Thymus (tissue), 11 donors: ENCODE results near the gene HSPB8. TPM values are rescaled to one million over a fixed set of nuclear protein-coding genes. Genes with fewer than 3 reads are reported as not detected.
"Not testable (repeated sequence)": the region's sequence is repeated elsewhere in the genome, so short reads cannot be mapped to it uniquely, and the experiment has no call there.

Experiments used
- DNase-seq, 9 donors: peaks; one replicate each; pipeline ENCODE4 v3.0.0-alpha.2; 2013; ENCODE audit warnings: low spot score in 9 of 9, low read depth in 6 of 9, missing footprints in 1 of 9
- H3K27ac ChIP-seq, 2 donors: one replicate each; pipeline ENCODE4 v1.5.1; 2013; ENCODE audit warnings: control low read depth in 1 of 2, low read depth in 1 of 2, low read length in 1 of 2, mild to moderate bottlenecking in 1 of 2, moderate library complexity in 1 of 2
- H3K27me3 ChIP-seq, 2 donors: one replicate each; pipeline ENCODE4 v1.5.1; 2013; ENCODE audit warnings: low read length in 1 of 2; ENCODE audit not compliant: control insufficient read depth in 2 of 2, insufficient read depth in 1 of 2
- H3K36me3 ChIP-seq, 2 donors: one replicate each; pipeline ENCODE4 v1.5.1; 2013; ENCODE audit warnings: low read length in 1 of 2, mild to moderate bottlenecking in 1 of 2, moderate library complexity in 1 of 2; ENCODE audit not compliant: control insufficient read depth in 2 of 2, insufficient read depth in 2 of 2
- H3K4me1 ChIP-seq, 2 donors: one replicate each; pipeline ENCODE4 v1.5.1; 2013; ENCODE audit warnings: low read length in 2 of 2; ENCODE audit not compliant: control insufficient read depth in 2 of 2, insufficient read depth in 2 of 2
- H3K4me3 ChIP-seq, 2 donors: one replicate each; pipeline ENCODE4 v1.5.1; 2013; ENCODE audit warnings: low read length in 2 of 2, control low read depth in 1 of 2, mild to moderate bottlenecking in 1 of 2
- H3K9me3 ChIP-seq, 2 donors: one replicate each; pipeline ENCODE4 v1.5.1; 2013; ENCODE audit warnings: low read length in 1 of 2, mild to moderate bottlenecking in 1 of 2; ENCODE audit not compliant: control insufficient read depth in 2 of 2, insufficient read depth in 1 of 2
- WGBS: extraction: QIAGEN DNeasy Blood & Tissue Kit; methylation state at CpG from one replicate; pipeline ENCODE4 v1.1.7; 2013; 5-methylcytosine and 5-hydroxymethylcytosine counted together
- polyA plus RNA-seq: library from polyadenylated mRNA; stranded (reverse); fragments of 200-250 nt; gene quantifications from one replicate; pipeline ENCODE4 v1.2.3, GENCODE V29; 2013
- total RNA-seq: library from RNA; stranded (reverse); fragments of 120-200 nt; gene quantifications from one replicate; pipeline ENCODE4 v1.2.4, GENCODE V29; 2013
- donor health status: healthy.

Gene HSPB8
- total and polyA plus RNA-seq, 2 donors = 27.7 to 64.0 TPM

DNA sequence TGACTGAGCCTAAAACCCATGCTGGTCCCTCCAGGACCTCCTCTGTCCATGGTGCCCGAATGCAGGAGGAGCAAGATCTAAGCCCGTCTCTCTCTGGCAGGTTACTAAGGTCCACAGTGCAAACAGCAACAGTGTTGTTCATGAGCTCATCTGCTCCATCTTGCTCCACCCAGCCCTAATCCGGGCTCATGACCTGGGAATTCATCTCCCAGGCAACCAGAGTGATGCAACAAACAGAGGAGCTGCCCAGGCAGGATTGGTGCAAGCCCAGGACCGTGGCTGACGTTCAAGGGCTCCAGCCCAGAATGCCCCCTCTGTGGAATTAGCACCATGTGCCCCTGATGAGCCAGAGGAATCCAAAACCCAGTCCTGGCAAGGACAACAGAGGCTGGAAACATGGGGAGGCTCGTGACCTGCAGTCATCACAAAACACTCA is 29.9 kb downstream of the HSPB8 start:
- H3K9me3 ChIP-seq = no peaks in the 10 kb centered on the region
- H3K4me1 ChIP-seq = no peaks in the 10 kb centered on the region
- DNase-seq = no peak
- no peak overlapping the region for H3K27ac ChIP-seq
- no peaks in the 10 kb centered on the region for H3K36me3 ChIP-seq
- no peaks in the 10 kb centered on the region for H3K27me3 ChIP-seq
- H3K4me3 ChIP-seq = no peak overlapping the region
- WGBS = 64% methylated on average over 6 of the region's 6 CpGs

- Histone ChIP-seq H3K4me3 (no peak overlapping the region), H3K27ac (no peak overlapping the region), H3K36me3 (no peaks in the 10 kb centered on the region), H3K27me3 (no peaks in the 10 kb centered on the region), H3K4me1 (no peaks in the 10 kb centered on the region), H3K9me3 (no peaks in the 10 kb centered on the region)
- WGBS = 78% methylated on average over 13 of the region's 13 CpGs
- DNase-seq = no peak
These were observed 33.2 kb downstream of the HSPB8 start for GRCh38 chr12:119211884-119212283.

DNA sequence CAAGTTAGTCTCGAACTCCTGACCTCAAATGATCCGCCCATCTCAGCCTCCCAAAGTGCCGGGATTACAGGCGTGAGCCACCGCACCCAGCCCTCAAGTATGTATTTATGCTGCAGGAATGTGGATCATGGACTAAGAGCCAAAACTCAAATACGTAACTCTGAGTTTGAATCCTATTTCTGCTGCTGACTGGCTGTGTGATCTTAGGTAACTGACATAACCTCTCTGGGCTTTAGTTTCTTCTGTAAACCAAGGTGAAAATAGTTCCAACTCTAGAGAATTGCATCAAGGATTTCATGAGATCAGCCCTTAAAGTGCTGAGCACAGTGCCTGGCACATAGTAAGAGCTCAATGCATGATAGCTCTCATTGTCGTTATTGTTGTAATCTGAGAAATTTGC is 37.4 kb downstream of the HSPB8 start:
- Histone ChIP-seq H3K27ac (no peak overlapping the region), H3K4me3 (no peak overlapping the region), H3K4me1 (no peaks in the 10 kb centered on the region), H3K36me3 (no peaks in the 10 kb centered on the region), H3K9me3 (no peaks in the 10 kb centered on the region), H3K27me3 (no peaks in the 10 kb centered on the region)
- no peak for DNase-seq
- WGBS = 96% methylated on average over 7 of the region's 7 CpGs

DNA sequence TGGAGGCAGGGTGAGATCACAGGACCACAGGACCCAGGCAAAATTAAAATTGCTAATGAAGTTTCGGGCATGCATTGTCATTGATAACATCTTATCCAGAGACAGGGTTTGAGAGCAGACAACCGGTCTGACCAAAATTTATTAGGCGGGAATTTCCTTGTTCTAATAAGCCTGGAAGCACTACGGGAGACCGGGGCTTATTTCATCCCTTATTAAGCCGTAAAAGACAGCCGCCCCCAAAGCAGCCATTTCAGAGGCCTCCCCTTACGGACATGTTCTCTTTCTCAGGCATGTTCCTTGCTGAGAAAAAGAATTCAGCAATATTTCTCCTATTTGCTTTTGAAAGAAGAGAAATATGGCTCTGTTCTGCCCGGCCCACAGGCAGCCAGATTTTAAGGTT is 40.1 kb downstream of the HSPB8 start:
- H3K27me3 ChIP-seq, H3K36me3 ChIP-seq, H3K4me3 ChIP-seq, H3K27ac ChIP-seq, H3K4me1 ChIP-seq, DNase-seq, H3K9me3 ChIP-seq: not testable (repeated sequence)
- whole genome bisulfite sequencing = 89% methylated on average over 9 of the region's 9 CpGs

DNA sequence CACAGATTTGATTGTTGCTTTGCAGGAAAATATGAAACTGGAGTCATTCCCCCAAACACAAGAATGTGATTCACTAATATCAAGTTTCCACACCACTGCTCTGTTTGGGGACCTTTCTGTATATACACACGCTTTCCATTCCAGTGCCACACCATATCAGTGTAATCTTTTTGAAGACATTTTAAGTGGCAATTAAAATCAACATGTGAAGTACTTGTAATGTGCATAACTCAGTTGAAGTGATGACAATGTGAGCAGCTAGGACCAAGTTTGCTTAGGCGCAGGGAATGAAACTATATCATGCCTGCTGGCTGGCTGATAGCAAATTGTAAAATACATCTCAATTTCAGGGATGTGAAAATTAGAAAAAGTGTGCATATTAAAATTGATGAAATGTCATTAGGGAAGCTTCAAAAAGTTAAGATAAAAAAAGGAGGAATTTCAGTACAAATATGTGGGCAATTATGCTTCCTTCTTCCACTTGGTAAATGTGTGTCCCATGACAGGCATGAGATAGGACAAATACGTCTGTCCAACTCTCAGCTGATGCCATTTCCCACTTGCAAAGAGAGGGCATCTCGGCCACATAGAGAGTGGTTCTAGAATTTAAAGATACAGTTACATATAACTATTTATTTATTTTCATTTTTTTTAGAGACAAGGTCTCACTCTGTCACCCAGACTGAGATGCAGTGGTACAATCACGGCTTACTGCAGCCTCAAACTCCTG is 43.7 kb downstream of the HSPB8 start:
- H3K4me3 ChIP-seq = no peak overlapping the region
- no peak overlapping the region for H3K27ac ChIP-seq
- no peaks in the 10 kb centered on the region for H3K36me3 ChIP-seq
- no peak for DNase-seq
- no peaks in the 10 kb centered on the region for H3K9me3 ChIP-seq
- no peaks in the 10 kb centered on the region for H3K4me1 ChIP-seq
- 79% methylated on average over 5 of the region's 5 CpGs for WGBS
- no peaks in the 10 kb centered on the region for H3K27me3 ChIP-seq

GRCh38 chr12:119225454-119225853 is 46.7 kb downstream of the HSPB8 start:
- Histone ChIP-seq H3K4me3 (no peak overlapping the region), H3K36me3 (no peaks in the 10 kb centered on the region), H3K27ac (no peak overlapping the region), H3K27me3 (no peaks in the 10 kb centered on the region), H3K4me1 (no peaks in the 10 kb centered on the region), H3K9me3 (no peaks in the 10 kb centered on the region)
- DNase-seq = no peak
- WGBS = 52% methylated on average over 4 of the region's 4 CpGs

DNA sequence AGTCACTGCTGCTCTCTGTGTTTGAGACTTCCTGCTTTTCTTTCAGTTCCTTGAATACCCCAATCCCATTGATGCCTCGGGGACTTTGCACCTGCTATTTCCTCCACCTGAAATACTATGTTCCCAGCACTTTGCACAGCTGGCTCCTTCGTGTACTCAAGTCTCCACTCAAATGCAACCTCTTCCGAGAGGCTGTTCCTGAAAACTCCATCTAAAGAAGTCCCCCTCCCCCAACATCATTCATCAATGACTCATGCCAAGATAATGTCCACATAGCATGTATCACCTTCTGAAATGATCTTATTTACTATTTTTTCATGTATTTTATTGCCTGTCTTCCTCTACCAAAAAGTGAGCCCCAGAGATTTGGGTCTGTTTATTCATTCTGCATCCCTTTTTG is 48.6 kb downstream of the HSPB8 start:
- DNase-seq = no peak
- Histone ChIP-seq H3K27ac (no peak overlapping the region), H3K4me1 (no peaks in the 10 kb centered on the region), H3K36me3 (no peaks in the 10 kb centered on the region), H3K9me3 (no peaks in the 10 kb centered on the region), H3K4me3 (no peak overlapping the region), H3K27me3 (no peaks in the 10 kb centered on the region)
- WGBS = 69% methylated on average over 3 of the region's 3 CpGs

GRCh38 chr12:119229205-119229604 is 50.5 kb downstream of the HSPB8 start:
- WGBS = 96% methylated on average over 2 of the region's 2 CpGs
- Histone ChIP-seq H3K4me1 (no peaks in the 10 kb centered on the region), H3K4me3 (no peak overlapping the region), H3K27ac (no peak overlapping the region), H3K36me3 (no peaks in the 10 kb centered on the region), H3K9me3 (no peaks in the 10 kb centered on the region), H3K27me3 (no peaks in the 10 kb centered on the region)
- no peak for DNase-seq

- no peaks in the 10 kb centered on the region for H3K36me3 ChIP-seq
- H3K27me3 ChIP-seq = no peaks in the 10 kb centered on the region
- H3K4me3 ChIP-seq = no peak overlapping the region
- no peaks in the 10 kb centered on the region for H3K4me1 ChIP-seq
- 57% methylated on average over 9 of the region's 9 CpGs for whole genome bisulfite sequencing
- no peak overlapping the region for H3K27ac ChIP-seq
- DNase-seq = peak in 1 of 9 donors; percentile 8
- no peaks in the 10 kb centered on the region for H3K9me3 ChIP-seq
These were observed 51.1 kb downstream of the HSPB8 start for GRCh38 chr12:119229837-119230236.
